HCT116 (cell line): Measurements from ENCODE around the gene KCNC2. TPM values are rescaled to one million over a fixed set of nuclear protein-coding genes. Genes with fewer than 3 reads are reported as not detected.

Experiments
- ATAC-seq: fragments of 200-7000 bp; cut with Tn5 transposase; 2 replicates; pipeline ENCODE4 v1.9.1; 2020; ENCODE audit warnings: mild to moderate bottlenecking, moderate library complexity
- BruUV-seq: library from RNA; stranded (reverse); fragments of 400-500 nt; replicated peaks from 2 replicates; lab custom pipeline; 2021; lab: Mats Ljungman, UMichigan
- CTCF ChIA-PET: fragments of 300-600 bp; sonication (Branson Sonifier 250); formaldehyde crosslinking; loops from one replicate; lab custom pipeline; 2021; ENCODE audit warnings: antibody characterized with exemption; lab: Charles Lee
- POLR2A ChIA-PET: fragments of 300-600, 350-600 bp; sonication (Branson Sonifier 250); formaldehyde crosslinking; loops from one replicate; lab custom pipeline; 2021; ENCODE audit warnings: antibody characterized with exemption; lab: Charles Lee
- RAD21 ChIA-PET, 2 experiments: fragments of 300-600 bp; sonication (Branson Sonifier 250); formaldehyde crosslinking; loops; one replicate each; lab custom pipeline; 2023; ENCODE audit warnings: low total read pairs in 2 of 2; ENCODE audit not compliant: uncharacterized antibody in 2 of 2, unreplicated experiment in 2 of 2, low non-redundant PET in 1 of 2; lab: Charles Lee
- DNase-seq: peaks from one replicate; pipeline ENCODE4 v3.0.0-alpha.2; 2010; ENCODE audit warnings: low read depth, low spot score
- H2AFZ ChIP-seq: fragments of 200-600 bp; shearing (Covaris generic), sonication (generic); 2 replicates; pipeline ENCODE4 v1.6.1; 2017; ENCODE audit warnings: low read depth, mixed run types, mixed read lengths, antibody characterized with exemption, low read length; ENCODE audit not compliant: poor library complexity, severe bottlenecking
- H3K27ac ChIP-seq: 2 replicates; pipeline ENCODE4 v1.5.1; 2012; ENCODE audit warnings: low read depth, low read length
- H3K27me3 ChIP-seq: fragments of 200-600 bp; sonication (generic); 2 replicates; pipeline ENCODE4 v1.6.1; 2016; ENCODE audit warnings: mixed run types, low read length, mixed read lengths; ENCODE audit not compliant: insufficient read depth
- H3K36me3 ChIP-seq, 2 experiments: fragments of 200-500 bp in 1 of 2; fragments of 200-600 bp in 1 of 2; sonication (Bioruptor generic) in 1 of 2; sonication (generic) in 1 of 2; 2 replicates each; pipeline versions ENCODE4 v1.5.1 to v1.6.1; 2014 to 2016; ENCODE audit warnings: low read length in 2 of 2, inconsistent platforms in 1 of 2, mixed read lengths in 1 of 2, mixed run types in 1 of 2; ENCODE audit not compliant: insufficient read depth in 2 of 2, control insufficient read depth in 1 of 2
- H3K4me1 ChIP-seq, 2 experiments: fragments of 200-600 bp in 1 of 2; sonication (generic) in 1 of 2; 2 replicates each; pipeline versions ENCODE4 v1.5.1 to v1.6.1; 2012 to 2017; ENCODE audit warnings: low read length in 2 of 2, inconsistent platforms in 1 of 2, mild to moderate bottlenecking in 1 of 2, mixed read lengths in 1 of 2, mixed run types in 1 of 2, moderate library complexity in 1 of 2; ENCODE audit not compliant: insufficient read depth in 2 of 2, control insufficient read depth in 1 of 2
- H3K4me2 ChIP-seq: fragments of 200-600 bp; sonication (generic); 2 replicates; pipeline ENCODE4 v1.6.1; 2017; ENCODE audit warnings: mixed run types, low read length, mixed read lengths
- H3K4me3 ChIP-seq, 2 experiments: fragments of 200-600 bp in 1 of 2; sonication (generic) in 1 of 2; replicated peaks in 1 of 2; 2 replicates each; pipeline ENCODE4 v1.5.1; 2011 to 2016; ENCODE audit warnings: low read length in 2 of 2, control low read depth in 1 of 2, low read depth in 1 of 2, mild to moderate bottlenecking in 1 of 2, mixed read lengths in 1 of 2, mixed run types in 1 of 2
- H3K79me2 ChIP-seq: fragments of 200-600 bp; sonication (generic); 2 replicates; pipeline ENCODE4 v1.6.1; 2017; ENCODE audit warnings: mild to moderate bottlenecking, mixed run types, low read length, moderate library complexity, mixed read lengths; ENCODE audit not compliant: insufficient read depth
- H3K9ac ChIP-seq: fragments of 200-600 bp; sonication (generic); 2 replicates; pipeline ENCODE4 v1.6.1; 2016; ENCODE audit warnings: low read length, mixed read lengths
- H3K9me2 ChIP-seq: fragments of 200-600 bp; sonication (generic), shearing (Covaris generic); 2 replicates; pipeline ENCODE4 v1.6.1; 2017; ENCODE audit warnings: mixed run types, mild to moderate bottlenecking, moderate library complexity; ENCODE audit not compliant: insufficient read depth
- H3K9me3 ChIP-seq, 2 experiments: fragments of 200-500 bp in 1 of 2; fragments of 200-600 bp in 1 of 2; sonication (Bioruptor generic) in 1 of 2; sonication (generic) in 1 of 2; 2 replicates each; pipeline ENCODE4 v1.6.1; 2014 to 2017; ENCODE audit warnings: low read length in 2 of 2, mixed read lengths in 2 of 2, inconsistent platforms in 1 of 2, low read depth in 1 of 2, mild to moderate bottlenecking in 1 of 2, mixed run types in 1 of 2, moderate library complexity in 1 of 2; ENCODE audit not compliant: control insufficient read depth in 1 of 2, insufficient read depth in 1 of 2
- H4K20me1 ChIP-seq: fragments of 200-600 bp; sonication (generic), shearing (Covaris generic); 2 replicates; pipeline ENCODE4 v1.6.1; 2017; ENCODE audit warnings: mixed run types, mild to moderate bottlenecking, moderate library complexity; ENCODE audit not compliant: insufficient read depth
- CEBPB ChIP-seq: IDR thresholded peaks from 2 replicates; pipeline ENCODE4 v1.6.1; 2012; ENCODE audit warnings: low read depth
- CTCF ChIP-seq, 3 experiments: fragments of 200-600 bp in 1 of 3; sonication (generic) in 1 of 3; IDR thresholded peaks in 2 of 3; conservative IDR thresholded peaks in 1 of 3; 2 replicates each; pipeline ENCODE4 v1.5.1; 2012 to 2017; ENCODE audit warnings: low read depth in 2 of 3, low read length in 2 of 3, antibody characterized with exemption in 1 of 3, borderline replicate concordance in 1 of 3, control low read depth in 1 of 3, mild to moderate bottlenecking in 1 of 3, mixed read lengths in 1 of 3, mixed run types in 1 of 3, moderate library complexity in 1 of 3; ENCODE audit not compliant: insufficient read depth in 1 of 3
- EGR1 ChIP-seq: IDR thresholded peaks from 2 replicates; pipeline ENCODE4 v1.6.1; 2012; ENCODE audit warnings: low read depth
- ELF1 ChIP-seq: IDR thresholded peaks from 2 replicates; pipeline ENCODE4 v1.6.1; 2012; ENCODE audit warnings: low read depth, borderline replicate concordance
- EZH2phosphoT487 ChIP-seq: fragments of 200-600 bp; IDR thresholded peaks from 2 replicates; pipeline ENCODE4 v1.6.1; 2018; ENCODE audit warnings: antibody characterized with exemption, borderline replicate concordance
- JUND ChIP-seq: IDR thresholded peaks from 2 replicates; pipeline ENCODE4 v1.6.1; 2012
- MAX ChIP-seq: IDR thresholded peaks from 2 replicates; pipeline ENCODE4 v1.6.1; 2012
- POLR2A ChIP-seq: IDR thresholded peaks from 2 replicates; pipeline ENCODE4 v1.7.0; 2011; ENCODE audit warnings: borderline replicate concordance; ENCODE audit not compliant: insufficient read depth, insufficient read length; ENCODE audit errors: extremely low read depth
- POLR2AphosphoS5 ChIP-seq: IDR thresholded peaks from 2 replicates; pipeline ENCODE4 v1.6.1; 2011; ENCODE audit warnings: mild to moderate bottlenecking, low read depth, low read length, moderate library complexity
- REST ChIP-seq: IDR thresholded peaks from 2 replicates; pipeline ENCODE4 v1.6.1; 2012; ENCODE audit warnings: low read depth
- SIN3A ChIP-seq: IDR thresholded peaks from 2 replicates; pipeline ENCODE4 v1.6.1; 2012; ENCODE audit warnings: low read depth
- SP1 ChIP-seq: IDR thresholded peaks from 2 replicates; pipeline ENCODE4 v1.6.1; 2012; ENCODE audit warnings: low read depth
- SRF ChIP-seq: IDR thresholded peaks from 2 replicates; pipeline ENCODE4 v1.6.1; 2012; ENCODE audit warnings: low read depth
- TCF7L2 ChIP-seq: IDR thresholded peaks from 2 replicates; pipeline ENCODE4 v1.7.0; 2011; ENCODE audit warnings: borderline replicate concordance, inconsistent platforms; ENCODE audit not compliant: insufficient read depth, insufficient read length; ENCODE audit errors: extremely low read depth
- YY1 ChIP-seq: IDR thresholded peaks from 2 replicates; pipeline ENCODE4 v1.6.1; 2011; ENCODE audit warnings: low read length, low read depth, moderate library complexity, mild to moderate bottlenecking; ENCODE audit not compliant: insufficient replicate concordance; ENCODE audit errors: extremely low read depth
- ZBTB33 ChIP-seq: IDR thresholded peaks from 2 replicates; pipeline ENCODE4 v1.6.1; 2011; ENCODE audit warnings: mild to moderate bottlenecking, low read length, moderate library complexity; ENCODE audit not compliant: insufficient replicate concordance; ENCODE audit errors: extremely low read depth
- intact Hi-C: fragments of 100-400 bp; cut with micrococcal nuclease; formaldehyde crosslinking; loops from 2 replicates; pipeline ENCODE4 v1.10.0; 2022
- total RNA-seq: library from RNA; stranded (reverse); gene quantifications from one replicate; pipeline ENCODE4 v1.2.1, GENCODE V29; 2021; ENCODE audit not compliant: unreplicated experiment

KCNC2 gene
- total RNA-seq, 1 experiment from 2014 or later, result not detected

GRCh38 chr12:75101781-75102180 is 107.9 kb downstream of the KCNC2 start (continued):
- TF ChIP-seq REST (no peak), SIN3A (no peak), EGR1 (no peak), SP1 (no peak), EZH2phosphoT487 (no peak), ZBTB33 (no peak), TCF7L2 (no peak), ELF1 (no peak)
- TF ChIP-seq, all 23 proteins: peak for 0

GRCh38 chr12:75099210-75099609 is 110.4 kb downstream of the KCNC2 start:
- no peaks in the 10 kb centered on the region for H3K9me3 ChIP-seq
- H3K36me3 ChIP-seq, result no peaks in the 10 kb centered on the region
- POLR2A ChIA-PET, result interaction anchor here (0.6 kb wide), 1 partner anchor 49 kb away, joined by 3 read pairs; no protein-coding TSS in a partner anchor
- H3K27me3 ChIP-seq, result no peaks in the 10 kb centered on the region
- RAD21 ChIA-PET, result no interaction called here
- no peak overlapping the region for H3K27ac ChIP-seq
- no peaks in the 10 kb centered on the region for H3K4me1 ChIP-seq
- no TSS peak for BruUV-seq
- no peak overlapping the region for H3K9ac ChIP-seq
- no peaks in the 10 kb centered on the region for H4K20me1 ChIP-seq
- CTCF ChIA-PET, result no interaction called here
- intact Hi-C loops, result no loop called here
- H3K79me2 ChIP-seq, result no peaks in the 10 kb centered on the region
- DNase-seq (no peak), ATAC-seq (no peak)
- H3K9me2 ChIP-seq, result no peaks in the 10 kb centered on the region
- no peak overlapping the region for H3K4me3 ChIP-seq
- no peak overlapping the region for H3K4me2 ChIP-seq
- no peak overlapping the region for H2AFZ ChIP-seq
- TF ChIP-seq YY1, result no peak
- no peak for TF ChIP-seq TCF7L2
- no peak for TF ChIP-seq POLR2A
- no peak for TF ChIP-seq JUND
- no peak for TF ChIP-seq SRF
- no peak for TF ChIP-seq ELF1
- TF ChIP-seq POLR2AphosphoS5, result no peak
- no peak for TF ChIP-seq EZH2phosphoT487
- TF ChIP-seq CTCF (IDR thresholded peaks at IDR 0.05 in 2 of 3, conservative IDR thresholded peaks at IDR 0.05 in 1 of 3; ENCODE audit: borderline replicate concordance in 1 of 3, insufficient read depth in 1 of 3, low read depth in 2 of 3, low read length in 2 of 3), result no peak
- no peak for TF ChIP-seq CEBPB
- no peak for TF ChIP-seq MAX
